Mucosa of rectum (tissue), 2 donors: ENCODE results near the gene CHD8.

Source experiments
- H3K27ac ChIP-seq, 2 donors: one replicate each; pipeline ENCODE4 v1.7.0; 2013; ENCODE audit warnings: inconsistent platforms in 2 of 2, low read depth in 2 of 2, low read length in 2 of 2
- H3K27me3 ChIP-seq, 2 donors: one replicate each; pipeline ENCODE4 v1.7.0; 2013; ENCODE audit warnings: low read length in 2 of 2; ENCODE audit not compliant: control insufficient read depth in 2 of 2, insufficient read depth in 2 of 2
- H3K36me3 ChIP-seq, 2 donors: one replicate each; pipeline ENCODE4 v1.7.0; 2013; ENCODE audit warnings: low read length in 2 of 2; ENCODE audit not compliant: control insufficient read depth in 2 of 2, insufficient read depth in 2 of 2
- H3K4me1 ChIP-seq, 2 donors: one replicate each; pipeline ENCODE4 v1.7.0; 2013; ENCODE audit warnings: low read length in 2 of 2, mild to moderate bottlenecking in 1 of 2; ENCODE audit not compliant: control insufficient read depth in 2 of 2, insufficient read depth in 2 of 2
- H3K4me3 ChIP-seq, 2 donors: one replicate each; pipeline ENCODE4 v1.7.0; 2013; ENCODE audit warnings: low read length in 2 of 2
- H3K9ac ChIP-seq, 2 donors: one replicate each; pipeline ENCODE4 v1.7.0; 2013; ENCODE audit warnings: low read length in 2 of 2, low read depth in 1 of 2, mild to moderate bottlenecking in 1 of 2
- H3K9me3 ChIP-seq, 2 donors: one replicate each; pipeline ENCODE4 v1.7.0; 2013; ENCODE audit warnings: low read length in 2 of 2; ENCODE audit not compliant: control insufficient read depth in 2 of 2
- donor health status: healthy.
- donor health status: Normal muscosa, but diverticular disease.

CHD8 gene

DNA sequence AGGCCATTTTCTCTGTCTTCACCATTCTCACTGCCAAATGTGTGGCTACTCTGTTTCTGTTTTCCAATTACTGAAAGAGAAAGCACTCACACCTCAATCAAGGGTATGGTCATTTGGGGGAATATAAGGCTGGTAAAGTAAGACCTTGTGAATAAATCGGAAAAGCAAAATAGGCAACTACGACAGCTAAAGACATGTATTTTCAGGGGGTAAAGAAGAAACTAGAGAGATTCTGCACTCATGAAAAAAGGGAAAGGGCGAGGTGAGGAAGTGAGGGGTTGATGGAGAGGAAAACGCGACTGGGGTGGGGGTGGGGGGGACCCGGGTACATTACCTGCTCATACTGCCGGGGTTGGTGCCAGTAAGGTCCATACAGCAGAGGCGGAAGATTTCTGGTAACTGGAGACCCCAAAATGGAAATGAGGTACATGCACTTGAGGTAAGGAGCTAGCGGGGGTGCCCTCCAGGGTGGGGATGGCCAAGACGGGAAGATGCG is 19.3 kb downstream of the CHD8 start:
- peaks cover under 1 to 3% of the 10 kb centered on the region in 2 donors for H3K36me3 ChIP-seq
- no peaks in the 10 kb centered on the region for H3K9me3 ChIP-seq
- H3K27me3 ChIP-seq: no peaks in the 10 kb centered on the region
- peak overlapping the region; percentile 97 to 100 for H3K4me3 ChIP-seq
- peak overlapping the region; percentile 84 to 92 for H3K9ac ChIP-seq
- peak overlapping the region; percentile 56 to 86 for H3K27ac ChIP-seq
- peaks cover 11 to 15% of the 10 kb centered on the region in 2 donors for H3K4me1 ChIP-seq

GRCh38 chr14:21431126-21431525 is 24.8 kb downstream of the CHD8 start:
- no peaks in the 10 kb centered on the region for H3K27me3 ChIP-seq
- H3K36me3 ChIP-seq: peaks cover 46 to 51% of the 10 kb centered on the region in 2 donors
- H3K4me1 ChIP-seq: peaks cover 1 to 3% of the 10 kb centered on the region in 2 donors
- H3K4me3 ChIP-seq: no peak overlapping the region
- H3K9me3 ChIP-seq: no peaks in the 10 kb centered on the region
- H3K9ac ChIP-seq: no peak overlapping the region
- H3K27ac ChIP-seq: no peak overlapping the region

DNA sequence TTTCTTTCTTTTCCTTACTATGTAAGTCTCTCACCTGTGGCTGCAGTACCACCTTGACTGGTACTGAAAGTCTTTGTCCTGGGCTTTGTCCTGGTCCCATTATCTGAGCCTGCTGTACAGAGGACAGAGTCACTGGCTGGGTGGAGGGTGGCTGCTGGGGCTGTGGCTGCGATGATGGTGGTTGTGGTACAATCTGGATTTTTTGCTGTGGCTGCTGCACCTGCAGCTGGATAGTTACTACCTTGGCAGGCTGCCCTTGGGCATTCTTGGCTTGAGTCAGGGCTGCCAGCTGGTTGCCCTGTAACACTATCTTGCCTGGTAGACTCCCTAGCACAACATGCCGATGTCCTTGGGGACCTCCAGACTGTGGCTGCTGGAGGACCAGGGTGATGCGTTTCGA is 27.0 kb downstream of the CHD8 start:
- Histone ChIP-seq H3K9ac (no peak overlapping the region), H3K4me1 (no peaks in the 10 kb centered on the region), H3K27me3 (no peaks in the 10 kb centered on the region), H3K36me3 (peaks cover 56 to 65% of the 10 kb centered on the region in 2 donors), H3K9me3 (no peaks in the 10 kb centered on the region), H3K27ac (no peak overlapping the region), H3K4me3 (no peak overlapping the region)

GRCh38 chr14:21426692-21427091 is 29.2 kb downstream of the CHD8 start:
- H3K36me3 ChIP-seq: peaks cover 69 to 86% of the 10 kb centered on the region in 2 donors
- no peak overlapping the region for H3K4me3 ChIP-seq
- H3K9me3 ChIP-seq: no peaks in the 10 kb centered on the region
- no peaks in the 10 kb centered on the region for H3K27me3 ChIP-seq
- no peaks in the 10 kb centered on the region for H3K4me1 ChIP-seq
- H3K27ac ChIP-seq: no peak overlapping the region
- no peak overlapping the region for H3K9ac ChIP-seq

DNA sequence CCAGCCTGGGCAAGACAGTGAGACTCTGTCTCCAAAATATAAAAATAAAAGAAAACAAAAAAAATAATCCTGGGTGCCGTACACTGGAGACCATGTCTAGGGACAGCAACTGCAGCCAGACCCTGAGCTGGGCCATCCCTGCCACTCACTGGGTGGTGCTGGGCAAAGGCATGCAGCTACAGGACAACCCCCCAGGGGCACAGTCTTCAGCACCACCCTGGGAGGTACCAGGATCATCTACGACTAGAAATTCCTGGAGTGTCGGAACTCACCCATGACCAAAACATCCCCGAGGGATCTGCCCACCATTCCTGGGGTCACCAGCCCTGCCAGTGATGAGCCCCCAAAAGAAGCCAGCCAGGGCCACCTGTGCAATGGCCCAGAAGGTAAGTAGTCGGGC is 36.4 kb downstream of the CHD8 start:
- Histone ChIP-seq H3K4me1 (no peaks in the 10 kb centered on the region), H3K9ac (no peak overlapping the region), H3K27me3 (no peaks in the 10 kb centered on the region), H3K36me3 (peaks cover 42 to 56% of the 10 kb centered on the region in 2 donors), H3K9me3 (no peaks in the 10 kb centered on the region), H3K4me3 (no peak overlapping the region), H3K27ac (no peak overlapping the region)

DNA sequence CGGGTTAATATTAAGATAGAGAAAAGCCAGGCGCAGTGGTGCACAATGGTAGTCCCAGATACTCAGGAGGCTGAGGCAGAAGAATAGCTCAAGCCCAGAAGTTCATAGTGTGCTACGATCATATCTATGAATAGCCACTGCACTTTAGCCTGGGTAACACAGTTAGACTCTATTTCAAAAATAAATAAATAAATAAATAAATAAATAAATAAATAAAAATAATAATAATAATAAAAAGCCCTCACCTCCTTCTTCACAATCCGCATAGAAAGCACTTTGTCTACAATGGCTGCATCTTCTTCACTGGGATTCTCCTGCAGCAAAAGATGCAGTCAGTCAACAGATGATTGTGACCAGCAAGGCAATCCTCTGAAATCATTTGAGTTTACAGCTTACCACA is 40.6 kb downstream of the CHD8 start:
- Histone ChIP-seq H3K4me3 (no peak overlapping the region), H3K9ac (no peak overlapping the region), H3K4me1 (no peaks in the 10 kb centered on the region), H3K27me3 (no peaks in the 10 kb centered on the region), H3K27ac (no peak overlapping the region), H3K9me3 (no peaks in the 10 kb centered on the region), H3K36me3 (peaks cover 46 to 61% of the 10 kb centered on the region in 2 donors)

GRCh38 chr14:21414137-21414631 is 41.7 kb downstream of the CHD8 start:
- Histone ChIP-seq H3K36me3 (peaks cover 51 to 63% of the 10 kb centered on the region in 2 donors), H3K27ac (no peak overlapping the region), H3K9ac (no peak overlapping the region), H3K4me3 (no peak overlapping the region), H3K27me3 (no peaks in the 10 kb centered on the region), H3K4me1 (no peaks in the 10 kb centered on the region), H3K9me3 (no peaks in the 10 kb centered on the region)

- no peak overlapping the region for H3K27ac ChIP-seq
Measured at GRCh38 chr14:21408147-21408546, 47.8 kb downstream of the CHD8 start.

GRCh38 chr14:21406213-21406612 is 49.7 kb downstream of the CHD8 start:
- H3K4me1 ChIP-seq: no peaks in the 10 kb centered on the region
- no peaks in the 10 kb centered on the region for H3K9me3 ChIP-seq
- H3K9ac ChIP-seq: no peak overlapping the region
- no peaks in the 10 kb centered on the region for H3K27me3 ChIP-seq
- no peak overlapping the region for H3K4me3 ChIP-seq
- H3K36me3 ChIP-seq: peaks cover 86 to 90% of the 10 kb centered on the region in 2 donors
- H3K27ac ChIP-seq: no peak overlapping the region

More at GRCh38 chr14:21408147-21408546, 47.8 kb downstream of the CHD8 start:
- no peaks in the 10 kb centered on the region for H3K4me1 ChIP-seq
- H3K9me3 ChIP-seq: no peaks in the 10 kb centered on the region
- H3K27me3 ChIP-seq: no peaks in the 10 kb centered on the region
- H3K4me3 ChIP-seq: no peak overlapping the region
- H3K9ac ChIP-seq: no peak overlapping the region
- peaks cover 78 to 83% of the 10 kb centered on the region in 2 donors for H3K36me3 ChIP-seq

- Histone ChIP-seq H3K27ac (no peak overlapping the region), H3K4me3 (no peak overlapping the region), H3K9ac (no peak overlapping the region), H3K36me3 (peaks cover 87 to 91% of the 10 kb centered on the region in 2 donors), H3K27me3 (no peaks in the 10 kb centered on the region), H3K9me3 (no peaks in the 10 kb centered on the region), H3K4me1 (no peaks in the 10 kb centered on the region)
Measured at GRCh38 chr14:21405097-21405496, 50.8 kb downstream of the CHD8 start.
